ENCODE results near the gene FBRSL1.

- TF ChIP-seq CTCF (IDR thresholded peaks at IDR 0.05 in 2 of 3, conservative IDR thresholded peaks at IDR 0.05 in 1 of 3; ENCODE audit: borderline replicate concordance in 1 of 3, insufficient read depth in 1 of 3, low read depth in 2 of 3, low read length in 2 of 3) (no peak), POLR2AphosphoS5 (IDR thresholded peaks at IDR 0.05; ENCODE audit: low read depth, low read length) (no peak), FOSL1 (IDR thresholded peaks at IDR 0.05; ENCODE audit: low read depth) (no peak), POLR2A (IDR thresholded peaks at IDR 0.05; ENCODE audit: borderline replicate concordance, extremely low read depth, insufficient read depth, insufficient read length) (no peak), EZH2phosphoT487 (IDR thresholded peaks at IDR 0.05; ENCODE audit: borderline replicate concordance) (no peak), EZH2 (IDR thresholded peaks at IDR 0.05) (no peak), YY1 (IDR thresholded peaks at IDR 0.05; ENCODE audit: extremely low read depth, insufficient replicate concordance, low read depth, low read length) (no peak), SP1 (IDR thresholded peaks at IDR 0.05; ENCODE audit: low read depth) (no peak), REST (IDR thresholded peaks at IDR 0.05; ENCODE audit: low read depth) (no peak), SIN3A (IDR thresholded peaks at IDR 0.05; ENCODE audit: low read depth) (no peak), CEBPB (IDR thresholded peaks at IDR 0.05; ENCODE audit: low read depth) (no peak), SRF (IDR thresholded peaks at IDR 0.05; ENCODE audit: low read depth) (no peak), ZFX (IDR thresholded peaks at IDR 0.05) (no peak)
These were observed 40.5 kb downstream of the FBRSL1 start for GRCh38 chr12:132530447-132530846.
